Testis (tissue), 3 donors: Measurements from ENCODE around the gene RPL36. TPM values are rescaled to one million over a fixed set of nuclear protein-coding genes. Genes with fewer than 3 reads are reported as not detected.
"Not testable (repeated sequence)": the region's sequence is repeated elsewhere in the genome, so short reads cannot be mapped to it uniquely, and the experiment has no call there.

ENCODE experiments used
- DNase-seq: peaks from one replicate; pipeline ENCODE4 v3.0.0-alpha.2; 2019
- H3K27ac ChIP-seq, 2 donors: fragments of 200-600 bp; sonication (generic); one replicate each; pipeline ENCODE4 v1.5.1; 2019
- H3K27me3 ChIP-seq: fragments of 200-600 bp; sonication (generic); one replicate; pipeline ENCODE4 v1.5.1; 2019
- H3K36me3 ChIP-seq: fragments of 200-600 bp; sonication (generic); one replicate; pipeline ENCODE4 v1.5.1; 2017; ENCODE audit warnings: low read depth; ENCODE audit errors: missing control alignments
- H3K4me1 ChIP-seq: fragments of 200-600 bp; sonication (generic); one replicate; pipeline ENCODE4 v1.5.1; 2019
- H3K4me3 ChIP-seq, 2 donors: fragments of 200-600 bp; sonication (generic); one replicate each; pipeline ENCODE4 v1.5.1; 2017 to 2019
- H3K9me3 ChIP-seq: fragments of 200-600 bp; sonication (generic); one replicate; pipeline ENCODE4 v1.5.1; 2017
- CTCF ChIP-seq, 3 experiments: fragments of 450-650 bp in 2 of 3; fragments of 200-600 bp in 1 of 3; sonication (generic) in 1 of 3; IDR thresholded peaks; one replicate each; pipeline ENCODE4 v1.5.1; 2016 to 2019; ENCODE audit warnings: antibody characterized with exemption in 3 of 3, mild to moderate bottlenecking in 2 of 3, moderate library complexity in 1 of 3
- POLR2A ChIP-seq: fragments of 450-650 bp; IDR thresholded peaks from one replicate; pipeline ENCODE4 v1.6.1; 2017; ENCODE audit warnings: antibody characterized with exemption, mild to moderate bottlenecking, moderate library complexity
- WGBS, 2 donors: methylation state at CpG; one replicate each; pipeline ENCODE4 v1.1.5; 2018; 5-methylcytosine and 5-hydroxymethylcytosine counted together
- intact Hi-C: fragments of 100-400 bp; cut with DNase I; formaldehyde crosslinking; loops from one replicate; pipeline ENCODE4 v1.15.1; 2023; ENCODE audit warnings: low total_unique reads
- polyA plus RNA-seq: library from polyadenylated mRNA; stranded (reverse); fragments of 350-450 nt; fragmentation: Illumina TruSeq; extraction: RNeasy Lipid Tissue Mini Kit (QIAGEN cat#74804); gene quantifications from one replicate; pipeline ENCODE4 v1.2.3, GENCODE V29; 2014; ENCODE audit warnings: low read depth, low replicate concordance; ENCODE audit not compliant: insufficient read depth
- total RNA-seq, 2 donors: library from RNA; depleted of rRNA; stranded (reverse); fragments of >200 nt; gene quantifications; one replicate each; pipeline ENCODE4 v1.2.3, GENCODE V29; 2016

RPL36 gene
- total and polyA plus RNA-seq, 3 donors from 2014 or later, result 331 to 531 (median 497) TPM

GRCh38 chr19:5697890-5698634 is 8.0 kb downstream of the RPL36 start:
- no peaks in the 10 kb centered on the region for H3K27me3 ChIP-seq
- no peaks in the 10 kb centered on the region for H3K9me3 ChIP-seq
- WGBS, 2 donors, result 80 to 84% methylated on average over 1 to 30 of the region's 30 CpGs
- TF ChIP-seq CTCF (IDR thresholded peaks at IDR 0.05) (no peak), POLR2A (no peak)
- H3K4me1 ChIP-seq, result no peaks in the 10 kb centered on the region
- no peaks in the 10 kb centered on the region for H3K36me3 ChIP-seq
- intact Hi-C loops, result no loop called here
- no peak for DNase-seq
- no peak overlapping the region for H3K27ac ChIP-seq
- H3K4me3 ChIP-seq, result no peak overlapping the region

GRCh38 chr19:5698635-5699422 is 8.7 kb downstream of the RPL36 start:
- intact Hi-C loops, result no loop called here
- Histone ChIP-seq H3K9me3 (no peaks in the 10 kb centered on the region), H3K36me3 (no peaks in the 10 kb centered on the region), H3K4me3 (no peak overlapping the region), H3K27ac (no peak overlapping the region), H3K4me1 (no peaks in the 10 kb centered on the region), H3K27me3 (no peaks in the 10 kb centered on the region)
- no peak for DNase-seq
- WGBS, 2 donors, result 88 to 94% methylated on average over 15 to 38 of the region's 38 CpGs
- TF ChIP-seq POLR2A (no peak), CTCF (IDR thresholded peaks at IDR 0.05) (no peak)

GRCh38 chr19:5700455-5701092 is 10.5 kb downstream of the RPL36 start:
- no peak overlapping the region for H3K27ac ChIP-seq
- TF ChIP-seq CTCF (IDR thresholded peaks at IDR 0.05) (no peak), POLR2A (no peak)
- WGBS, 2 donors, result 94 to 96% methylated on average over 16 to 22 of the region's 22 CpGs
- no peaks in the 10 kb centered on the region for H3K4me1 ChIP-seq
- intact Hi-C loops, result no loop called here
- H3K9me3 ChIP-seq, result no peaks in the 10 kb centered on the region
- no peaks in the 10 kb centered on the region for H3K27me3 ChIP-seq
- H3K36me3 ChIP-seq, result no peaks in the 10 kb centered on the region
- no peak for DNase-seq
- H3K4me3 ChIP-seq, result no peak overlapping the region

GRCh38 chr19:5702053-5702410 is 11.9 kb downstream of the RPL36 start:
- H3K27ac ChIP-seq, H3K4me1 ChIP-seq, H3K4me3 ChIP-seq, H3K27me3 ChIP-seq, DNase-seq, H3K9me3 ChIP-seq, H3K36me3 ChIP-seq, intact Hi-C loops: not testable (repeated sequence)
- 88% methylated on average over 25 of the region's 28 CpGs; no CpG with 5 or more reads in 1 of the 2 donors for WGBS, 2 donors
